ENCODE data around the gene E2F8. TPM values are rescaled to one million over a fixed set of nuclear protein-coding genes. Genes with fewer than 3 reads are reported as not detected.

The E2F8 gene
- polyA plus RNA-seq, 1 donor from 2014 or later: 0.07 TPM

GRCh38 chr11:19199048-19199447 is 41.7 kb downstream of the E2F8 start:
- H3K4me2 ChIP-seq (ENCODE audit: low read length): no peak overlapping the region
- H2AFZ ChIP-seq (ENCODE audit: low read depth, low read length): no peak overlapping the region
- no peaks in the 10 kb centered on the region for H3K36me3 ChIP-seq (ENCODE audit: insufficient read depth, low read length)
- H3K27me3 ChIP-seq (ENCODE audit: insufficient read depth, low read depth, low read length): no peaks in the 10 kb centered on the region
- no peak overlapping the region for H3K4me3 ChIP-seq (ENCODE audit: low read length)
- no peak overlapping the region for H3K27ac ChIP-seq (ENCODE audit: low read length)
- H4K20me1 ChIP-seq (ENCODE audit: insufficient read depth): no peaks in the 10 kb centered on the region
- no peak overlapping the region for H3K9ac ChIP-seq (ENCODE audit: low read length)
- no peaks in the 10 kb centered on the region for H3F3A ChIP-seq (ENCODE audit: insufficient read depth, low read length, poor library complexity, severe bottlenecking)
- no peaks in the 10 kb centered on the region for H3K9me2 ChIP-seq (ENCODE audit: insufficient read depth, low read length)
- no peaks in the 10 kb centered on the region for H3K9me3 ChIP-seq (ENCODE audit: low read length)
- TF ChIP-seq REST (IDR thresholded peaks at IDR 0.05; ENCODE audit: borderline replicate concordance) (no peak), TAF1 (IDR thresholded peaks at IDR 0.05; ENCODE audit: low read depth) (no peak), EP300 (conservative IDR thresholded peaks at IDR 0.05; ENCODE audit: poor library complexity, severe bottlenecking) (no peak), SMC3 (conservative IDR thresholded peaks at IDR 0.05; ENCODE audit: poor library complexity) (no peak), RAD21 (conservative IDR thresholded peaks at IDR 0.05) (no peak), EZH2 (IDR thresholded peaks at IDR 0.05; ENCODE audit: borderline replicate concordance, insufficient read depth, low read length, poor library complexity, severe bottlenecking) (no peak), CTCF (IDR thresholded peaks at IDR 0.05; ENCODE audit: poor library complexity, severe bottlenecking) (no peak), MXI1 (conservative IDR thresholded peaks at IDR 0.05; ENCODE audit: poor library complexity, severe bottlenecking) (no peak), POLR2AphosphoS5 (IDR thresholded peaks at IDR 0.05) (no peak)
- no peaks in the 10 kb centered on the region for H3K79me2 ChIP-seq (replicated peaks; ENCODE audit: insufficient read depth, low read length)

GRCh38 chr11:19196432-19196831 is 44.3 kb downstream of the E2F8 start:
- H3K27ac ChIP-seq (ENCODE audit: low read length): no peak overlapping the region
- H3K9me3 ChIP-seq (ENCODE audit: low read length): no peaks in the 10 kb centered on the region
- no peaks in the 10 kb centered on the region for H4K20me1 ChIP-seq (ENCODE audit: insufficient read depth)
- TF ChIP-seq EZH2 (IDR thresholded peaks at IDR 0.05; ENCODE audit: borderline replicate concordance, insufficient read depth, low read length, poor library complexity, severe bottlenecking) (no peak), EP300 (conservative IDR thresholded peaks at IDR 0.05; ENCODE audit: poor library complexity, severe bottlenecking) (no peak), CTCF (IDR thresholded peaks at IDR 0.05; ENCODE audit: poor library complexity, severe bottlenecking) (no peak), TAF1 (IDR thresholded peaks at IDR 0.05; ENCODE audit: low read depth) (no peak), REST (IDR thresholded peaks at IDR 0.05; ENCODE audit: borderline replicate concordance) (no peak), RAD21 (conservative IDR thresholded peaks at IDR 0.05) (no peak), MXI1 (conservative IDR thresholded peaks at IDR 0.05; ENCODE audit: poor library complexity, severe bottlenecking) (no peak), POLR2AphosphoS5 (IDR thresholded peaks at IDR 0.05) (no peak), SMC3 (conservative IDR thresholded peaks at IDR 0.05; ENCODE audit: poor library complexity) (no peak)
- no peaks in the 10 kb centered on the region for H3K27me3 ChIP-seq (ENCODE audit: insufficient read depth, low read depth, low read length)
- no peaks in the 10 kb centered on the region for H3F3A ChIP-seq (ENCODE audit: insufficient read depth, low read length, poor library complexity, severe bottlenecking)
- H3K4me3 ChIP-seq (ENCODE audit: low read length): no peak overlapping the region
- H3K9ac ChIP-seq (ENCODE audit: low read length): no peak overlapping the region
- no peaks in the 10 kb centered on the region for H3K36me3 ChIP-seq (ENCODE audit: insufficient read depth, low read length)
- no peak overlapping the region for H2AFZ ChIP-seq (ENCODE audit: low read depth, low read length)
- H3K79me2 ChIP-seq (replicated peaks; ENCODE audit: insufficient read depth, low read length): no peaks in the 10 kb centered on the region
- no peak overlapping the region for H3K4me2 ChIP-seq (ENCODE audit: low read length)
- H3K9me2 ChIP-seq (ENCODE audit: insufficient read depth, low read length): no peaks in the 10 kb centered on the region

Measured in neural cell (in vitro differentiated cells).